IMR-90 (cell line): Measurements from ENCODE around the gene CNTNAP3B.
"Not testable (repeated sequence)": the region's sequence is repeated elsewhere in the genome, so short reads cannot be mapped to it uniquely, and the experiment has no call there.

Experiments
- CTCF ChIP-seq: conservative IDR thresholded peaks from 2 replicates; pipeline ENCODE4 v1.5.1; 2012; ENCODE audit warnings: mild to moderate bottlenecking, low read depth, low read length, improper control_type of control experiment
- MAZ ChIP-seq: IDR thresholded peaks from 2 replicates; pipeline ENCODE4 v1.6.1; 2012; ENCODE audit warnings: low read depth, mild to moderate bottlenecking, low read length, improper control_type of control experiment, moderate library complexity, borderline replicate concordance

DNA sequence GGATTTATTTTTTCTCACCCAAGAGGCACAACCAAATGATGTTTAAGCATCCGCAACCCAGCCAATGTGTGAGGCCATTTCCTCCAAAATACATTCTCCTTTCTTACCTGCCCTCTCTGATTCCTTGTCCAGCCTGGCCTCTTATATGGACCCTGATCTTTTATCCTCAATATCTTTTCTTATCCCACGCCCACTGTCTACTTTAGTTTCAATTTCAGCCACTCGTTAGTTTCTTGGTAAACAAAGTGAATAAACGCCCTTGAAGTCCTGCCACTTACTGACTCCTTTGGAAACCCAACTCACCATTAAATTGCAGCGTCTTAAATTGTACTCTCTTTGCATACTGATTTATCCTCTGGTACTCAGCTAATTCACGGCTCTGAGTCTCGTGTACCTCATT, 281.4 kb downstream of the CNTNAP3B start:
- not testable (repeated sequence) for TF ChIP-seq CTCF, MAZ
